Uterus (tissue), 2 donors: ENCODE results near the gene HLA-DQA1.

Experiments used
- CTCF ChIP-seq, 4 experiments: fragments of 200-600 bp in 2 of 4; fragments of 450-650 bp in 2 of 4; sonication (generic) in 2 of 4; IDR thresholded peaks; one replicate each; pipeline ENCODE4 v1.5.1; 2016 to 2019; ENCODE audit warnings: antibody characterized with exemption in 4 of 4, mild to moderate bottlenecking in 2 of 4, moderate library complexity in 1 of 4
- POLR2A ChIP-seq, 2 donors: fragments of 450-650 bp; IDR thresholded peaks; one replicate each; pipeline ENCODE4 v1.6.1; 2016; ENCODE audit warnings: antibody characterized with exemption in 2 of 2, mild to moderate bottlenecking in 1 of 2, moderate library complexity in 1 of 2

GRCh38 chr6:32643904-32644303 lies 6.7 kb downstream of the HLA-DQA1 start:
- no peak for TF ChIP-seq POLR2A (IDR thresholded peaks at IDR 0.05)
- no peak for TF ChIP-seq CTCF (IDR thresholded peaks at IDR 0.05)
